HG02981 (cell line): ENCODE results near the gene BBX.

Experiments
- ATAC-seq: cut with Tn5 transposase; IDR thresholded peaks from one replicate; pipeline ENCODE4 v1.9.1; 2021; ENCODE audit warnings: mild to moderate bottlenecking, moderate library complexity; ENCODE audit not compliant: unreplicated experiment

BBX gene

DNA sequence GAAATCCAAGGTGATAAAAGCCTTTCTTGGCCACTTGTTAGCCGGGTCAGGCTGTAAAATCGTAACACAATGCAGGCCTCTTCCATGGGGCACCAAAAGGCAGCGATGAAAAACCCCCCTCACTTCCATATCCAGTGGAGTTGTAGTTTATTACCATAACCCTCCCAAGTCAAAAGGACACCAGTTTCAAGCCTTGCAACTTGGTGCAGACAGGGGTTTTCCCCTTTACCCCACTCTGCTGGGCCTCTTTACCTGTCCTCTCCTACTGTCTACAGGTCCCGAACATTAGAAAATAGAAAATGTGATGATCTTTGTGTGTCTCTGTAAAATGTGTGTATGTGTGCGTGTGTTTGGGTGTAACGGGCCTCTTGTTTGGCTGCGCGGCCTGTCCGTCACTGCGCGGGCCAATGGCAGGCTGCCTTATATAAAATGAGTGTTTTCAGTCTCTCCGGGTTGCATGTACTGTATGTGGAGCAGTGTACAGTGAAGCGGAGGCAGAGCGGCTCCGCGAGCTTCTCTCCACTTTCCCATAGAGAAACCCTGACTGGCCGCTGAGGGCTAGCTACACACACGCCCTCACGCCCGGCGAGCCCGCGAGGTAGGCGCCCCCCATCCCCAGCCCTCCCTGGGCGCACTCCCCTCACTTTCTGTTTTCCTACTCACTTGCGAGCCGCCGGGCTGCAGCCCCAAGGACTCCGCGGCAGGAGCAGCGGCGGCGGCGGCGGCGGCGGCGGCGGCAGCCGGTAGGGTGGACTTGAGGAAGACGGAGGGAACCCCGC is at the start of gene BBX:
Gene BBX (plus strand): TSS at position 453 of the 779 bp plus-strand sequence. CDS start 187,499 bp downstream, outside the sequence.
- peak; percentile 91 for ATAC-seq

GRCh38 chr3:107476462-107476861 is 46.3 kb upstream of the BBX start:
- no peak for ATAC-seq

DNA sequence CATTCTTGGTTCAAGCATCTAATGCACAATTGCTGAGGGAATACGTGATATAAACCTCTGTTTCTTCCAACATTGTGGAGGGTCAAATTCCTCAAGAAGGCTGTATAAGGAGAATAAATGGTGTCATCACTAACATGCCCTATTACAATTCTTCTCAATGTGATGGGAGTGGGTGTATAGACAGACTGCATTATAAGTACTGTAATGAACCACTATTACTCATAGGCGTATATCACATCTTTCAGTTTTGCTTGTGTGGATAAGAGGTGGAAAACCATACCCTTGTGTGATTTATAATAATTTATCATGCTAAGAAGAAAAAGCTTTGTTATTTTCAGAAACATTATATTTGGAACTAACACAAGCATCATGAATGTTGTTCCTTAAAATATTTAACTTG is 35.3 kb upstream of the BBX start:
- ATAC-seq = no peak

- no peak for ATAC-seq
Measured at GRCh38 chr3:107488942-107489341, 33.8 kb upstream of the BBX start.

GRCh38 chr3:107493134-107493533 is 29.6 kb upstream of the BBX start:
- no peak for ATAC-seq

DNA sequence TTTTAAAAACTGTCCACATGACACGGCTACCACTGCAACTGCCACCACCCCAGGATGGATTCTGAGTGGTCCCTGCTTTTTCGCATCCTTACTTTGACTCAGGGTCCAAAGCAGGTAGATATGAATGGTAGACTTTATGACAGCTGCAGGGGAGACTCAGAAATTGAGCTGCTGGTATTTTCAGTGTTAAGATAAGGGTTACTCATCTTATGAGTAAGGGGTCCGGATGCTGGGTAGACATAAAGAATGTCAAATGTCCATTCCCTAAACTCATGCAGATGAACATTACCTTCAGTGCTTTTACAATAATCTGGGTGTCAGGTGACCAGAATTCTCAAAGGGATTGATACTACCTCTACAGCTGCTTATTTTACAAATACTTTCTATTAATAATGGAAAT is 25.9 kb upstream of the BBX start:
- no peak for ATAC-seq

- ATAC-seq = no peak
Measured at GRCh38 chr3:107498646-107499045, 24.1 kb upstream of the BBX start.

- no peak for ATAC-seq
Measured at GRCh38 chr3:107506458-107506857, 16.3 kb upstream of the BBX start.

- no peak for ATAC-seq
Measured at GRCh38 chr3:107508331-107508730, 14.4 kb upstream of the BBX start.

DNA sequence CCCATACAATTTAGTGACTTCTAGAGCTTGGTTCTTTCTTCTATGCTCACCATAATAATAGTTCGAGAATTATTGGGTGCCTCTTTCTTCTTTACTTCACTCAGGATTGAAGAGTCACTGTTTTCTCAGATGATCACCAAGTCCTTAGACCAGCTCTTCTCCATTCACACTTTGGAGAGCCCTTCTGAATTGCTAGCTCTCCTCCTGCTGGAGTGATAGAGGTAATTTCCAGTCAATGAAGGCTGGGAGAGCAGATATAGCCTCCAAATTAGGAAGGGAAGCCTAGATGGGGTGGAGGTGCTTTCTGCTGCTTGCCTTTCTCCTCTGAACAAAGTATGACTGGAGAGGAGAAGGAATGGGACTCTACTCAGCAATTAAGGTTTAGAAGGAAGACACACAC is 10.7 kb upstream of the BBX start:
- no peak for ATAC-seq

DNA sequence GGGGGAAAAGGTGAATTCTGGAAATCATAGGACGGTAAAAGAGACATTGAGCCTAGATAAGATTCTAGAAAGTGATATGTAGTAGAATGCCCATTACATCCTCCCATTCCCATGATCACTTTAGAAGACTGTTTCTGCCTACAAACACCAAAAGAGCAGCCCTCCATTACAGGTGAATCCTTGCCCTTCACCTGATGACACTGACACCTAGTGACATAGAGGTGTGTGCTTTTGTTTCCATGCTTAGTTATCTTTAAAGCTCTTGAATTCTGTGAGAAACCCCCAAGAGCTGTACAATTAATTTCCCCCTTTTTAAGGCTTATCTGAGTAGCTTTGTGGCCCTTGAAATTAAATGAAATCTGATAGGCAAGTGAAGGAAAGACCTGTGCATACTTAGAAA is 8.3 kb upstream of the BBX start:
- ATAC-seq = no peak

GRCh38 chr3:107516475-107516874 is 6.3 kb upstream of the BBX start:
- no peak for ATAC-seq

- no peak for ATAC-seq
Measured at GRCh38 chr3:107520535-107520934, 2.2 kb upstream of the BBX start.

DNA sequence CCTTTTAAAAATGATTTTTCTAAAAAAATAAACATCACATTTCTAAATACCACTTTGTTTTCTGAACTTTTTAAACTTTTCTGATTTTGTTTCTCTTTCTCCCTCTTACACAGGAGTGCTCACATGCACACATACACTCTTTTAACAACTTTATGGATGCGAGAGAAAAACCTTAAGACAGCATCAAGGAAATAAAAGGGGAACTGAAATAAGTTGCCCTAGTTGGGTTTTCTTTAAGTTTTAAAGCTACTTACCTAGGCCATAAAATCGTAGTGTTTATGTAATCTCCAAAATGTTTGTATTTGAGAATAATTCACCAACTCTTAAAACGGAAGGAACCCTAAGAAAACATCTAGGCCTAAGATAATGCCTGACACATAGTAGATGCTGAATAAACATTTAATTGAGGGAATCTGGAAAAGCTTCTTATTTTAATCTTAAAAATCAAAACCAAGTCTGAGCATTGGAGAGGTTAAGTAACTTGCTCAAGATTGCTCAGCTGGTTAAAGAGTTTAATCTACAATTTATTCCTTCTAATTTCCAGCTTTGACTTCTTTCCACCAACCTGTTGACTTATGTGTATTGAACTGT is 1.2 kb upstream of the BBX start:
- ATAC-seq = no peak

- ATAC-seq = peak; percentile 28
Measured at GRCh38 chr3:107523289-107523538, 452 bp downstream of the BBX start.

DNA sequence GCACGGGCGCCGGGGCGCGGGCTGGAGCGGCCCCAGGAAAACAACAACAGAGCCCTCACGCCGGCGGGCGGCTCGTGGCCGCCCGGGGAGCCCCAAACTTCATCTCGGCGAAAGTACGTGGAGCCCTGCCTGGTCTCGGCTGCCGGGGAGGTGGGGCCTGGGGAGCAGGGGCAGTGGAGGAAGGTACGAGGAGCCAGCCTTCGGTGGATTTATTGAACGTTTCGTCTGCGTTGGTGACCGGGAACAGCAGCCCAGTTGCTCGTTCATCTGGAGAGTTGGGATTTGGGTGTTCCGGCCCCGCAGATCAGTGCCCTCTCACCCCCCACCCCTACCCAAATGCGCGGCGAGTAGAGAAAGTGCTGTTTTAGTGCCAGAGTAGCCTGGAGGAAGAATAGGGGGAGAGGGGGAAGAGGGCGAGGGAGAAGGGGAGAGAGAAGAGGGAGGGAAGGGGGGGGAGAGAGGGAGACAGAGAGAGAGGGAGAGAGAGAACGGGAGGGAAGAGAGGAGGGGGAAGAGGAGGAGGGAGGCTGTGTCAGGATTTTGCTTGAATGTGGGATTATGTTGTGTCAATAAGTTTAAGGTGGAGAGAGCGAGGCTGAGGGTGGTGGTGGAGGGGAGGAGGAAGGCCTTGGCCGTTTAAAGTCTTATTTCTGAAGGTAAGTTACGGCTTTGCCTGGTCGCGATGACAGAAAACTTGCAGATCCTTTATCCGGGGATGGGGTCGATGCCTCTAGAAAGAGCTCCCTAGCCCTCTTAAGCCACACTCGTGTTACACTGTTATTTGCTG is 970 bp downstream of the BBX start:
- ATAC-seq = peak; percentile 25

DNA sequence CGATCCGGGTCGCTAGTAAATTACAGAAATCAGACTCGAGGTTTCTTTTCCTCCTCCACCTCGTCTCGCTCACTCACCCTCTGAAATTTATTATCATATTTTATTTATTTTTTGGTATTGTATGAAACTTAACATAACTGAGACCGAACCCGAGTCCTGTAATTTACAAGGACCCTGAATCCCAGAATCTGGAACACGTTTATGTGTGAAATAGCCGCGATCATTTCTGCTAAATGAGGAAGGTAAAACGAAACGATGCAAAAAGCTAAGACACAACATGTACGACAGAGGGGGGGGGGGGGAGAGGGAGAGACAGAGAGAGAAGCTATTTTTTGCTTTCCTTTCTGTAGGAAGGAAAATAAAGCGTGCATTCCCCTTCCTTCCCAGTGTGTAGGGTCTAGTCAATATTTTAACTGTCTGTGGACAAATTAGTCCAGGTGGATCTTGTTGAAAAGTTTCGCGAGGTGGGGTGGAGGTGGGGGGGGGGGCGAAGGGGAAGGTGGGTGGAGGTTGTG is 1.6 kb downstream of the BBX start:
- no peak for ATAC-seq

- ATAC-seq = no peak
Measured at GRCh38 chr3:107524841-107525643, 2.3 kb downstream of the BBX start.

GRCh38 chr3:107525644-107526305 is 3.0 kb downstream of the BBX start:
- no peak for ATAC-seq

DNA sequence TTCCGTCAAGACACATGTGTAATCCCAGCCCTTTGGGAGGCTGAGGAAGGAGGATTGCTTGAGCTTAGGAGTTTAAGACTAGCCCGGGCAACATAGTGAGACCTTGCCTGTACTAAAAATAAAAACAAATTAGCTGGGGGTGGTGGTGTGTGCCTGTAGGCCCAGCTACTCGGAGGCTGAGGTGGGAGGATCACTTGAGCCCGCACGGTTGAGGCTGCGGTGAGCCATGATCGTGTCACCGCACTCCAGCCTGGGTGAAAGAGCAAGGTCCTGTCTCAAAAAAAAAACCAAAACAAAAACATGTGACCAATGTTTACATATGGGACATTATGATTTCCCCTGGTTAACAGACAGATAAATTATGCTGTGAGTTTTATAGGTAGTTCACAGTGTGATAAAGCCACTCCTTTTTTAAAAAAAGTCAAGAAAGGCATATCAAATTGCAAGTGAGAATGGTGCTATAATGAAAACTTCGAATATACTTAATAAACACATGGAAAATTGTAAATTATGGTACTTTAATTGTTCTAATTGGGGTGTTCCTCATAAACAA is 9.2 kb downstream of the BBX start:
- no peak for ATAC-seq
